SK-N-SH treated with all-trans-retinoic acid at 6 μM for 48 hours (cell line): Measurements from ENCODE around the gene C20orf144.

Source experiments
- ATAC-seq: fragments of 200-7000 bp; cut with Tn5 transposase; 3 replicates; pipeline ENCODE4 v1.9.1; 2020; ENCODE audit warnings: mild to moderate bottlenecking, moderate library complexity
- ARNTL ChIP-seq: fragments of 450-650 bp; formaldehyde crosslinking; IDR thresholded peaks from 2 replicates; pipeline ENCODE4 v1.5.0; 2020; ENCODE audit warnings: low read depth, mild to moderate bottlenecking, moderate library complexity, borderline replicate concordance
- BACH2 ChIP-seq: fragments of 250-450 bp; sonication (Bioruptor Pico); IDR thresholded peaks from 2 replicates; pipeline ENCODE4 v1.9.0; 2021; ENCODE audit warnings: mild to moderate bottlenecking, borderline replicate concordance
- CREB5 ChIP-seq: fragments of 250-450 bp; sonication (Bioruptor Pico); IDR thresholded peaks from 2 replicates; pipeline ENCODE4 v1.5.1; 2020; ENCODE audit warnings: low read depth, mild to moderate bottlenecking, moderate library complexity
- CSDC2 ChIP-seq: fragments of 250-450 bp; sonication (Bioruptor Pico); IDR thresholded peaks from 2 replicates; pipeline ENCODE4 v1.5.0; 2020; ENCODE audit warnings: mild to moderate bottlenecking, moderate library complexity
- ESRRG ChIP-seq: fragments of 250-450 bp; sonication (Bioruptor Pico); IDR thresholded peaks from 2 replicates; pipeline ENCODE4 v1.6.1; 2021; ENCODE audit warnings: mild to moderate bottlenecking
- GLIS3 ChIP-seq: fragments of 250-450 bp; sonication (Bioruptor Pico); IDR thresholded peaks from 2 replicates; pipeline ENCODE4 v1.5.0; 2020; ENCODE audit warnings: mild to moderate bottlenecking, moderate library complexity
- OSR1 ChIP-seq: fragments of 250-450 bp; sonication (Bioruptor Pico); IDR thresholded peaks from 2 replicates; pipeline ENCODE4 v1.8.0; 2022; ENCODE audit warnings: moderate library complexity, mild to moderate bottlenecking, inconsistent platforms
- POU6F1 ChIP-seq: fragments of 250-450 bp; sonication (Bioruptor Pico); IDR thresholded peaks from 2 replicates; pipeline ENCODE4 v1.8.0; 2021; ENCODE audit warnings: low read depth, mild to moderate bottlenecking, moderate library complexity, borderline replicate concordance
- PPARA ChIP-seq: fragments of 250-450 bp; sonication (Bioruptor Pico); IDR thresholded peaks from 2 replicates; pipeline ENCODE4 v1.5.0; 2020; ENCODE audit warnings: mild to moderate bottlenecking, borderline replicate concordance
- RARB ChIP-seq: fragments of 250-450 bp; sonication (Bioruptor Pico); IDR thresholded peaks from 2 replicates; pipeline ENCODE4 v1.8.0; 2021; ENCODE audit warnings: mild to moderate bottlenecking, moderate library complexity
- SNAI2 ChIP-seq: fragments of 250-450 bp; sonication (Bioruptor Pico); IDR thresholded peaks from 2 replicates; pipeline ENCODE4 v1.5.0; 2020; ENCODE audit warnings: mild to moderate bottlenecking, moderate library complexity
- TCF4 ChIP-seq: fragments of 250-450 bp; sonication (Bioruptor Pico); IDR thresholded peaks from 2 replicates; pipeline ENCODE4 v1.8.0; 2021; ENCODE audit warnings: mild to moderate bottlenecking, moderate library complexity, borderline replicate concordance
- TSHZ2 ChIP-seq: fragments of 250-450 bp; sonication (Bioruptor Pico); IDR thresholded peaks from 2 replicates; pipeline ENCODE4 v1.5.0; 2020; ENCODE audit warnings: mild to moderate bottlenecking, moderate library complexity
- ZC3H10 ChIP-seq: fragments of 250-450 bp; sonication (Bioruptor Pico); IDR thresholded peaks from 2 replicates; pipeline ENCODE4 v1.5.1; 2021; ENCODE audit warnings: mild to moderate bottlenecking, moderate library complexity
- ZFP3 ChIP-seq: fragments of 250-450 bp; sonication (Bioruptor Pico); IDR thresholded peaks from 2 replicates; pipeline ENCODE4 v1.5.0; 2020; ENCODE audit warnings: mild to moderate bottlenecking, moderate library complexity
- ZNF565 ChIP-seq: fragments of 450-650 bp; formaldehyde crosslinking; conservative IDR thresholded peaks from 2 replicates; pipeline ENCODE4 v1.5.0; 2020; ENCODE audit warnings: low read depth, mild to moderate bottlenecking, moderate library complexity
- ZNF70 ChIP-seq: fragments of 450-650 bp; formaldehyde crosslinking; IDR thresholded peaks from 2 replicates; pipeline ENCODE4 v1.5.0; 2020; ENCODE audit warnings: mild to moderate bottlenecking, moderate library complexity
- ZNF8 ChIP-seq: fragments of 450-650 bp; formaldehyde crosslinking; IDR thresholded peaks from 2 replicates; pipeline ENCODE4 v1.5.0; 2020; ENCODE audit warnings: mild to moderate bottlenecking, moderate library complexity
- TF ChIP-seq, protein P1 (sequence below): fragments of 250-450 bp; sonication (Bioruptor Pico); IDR thresholded peaks from 2 replicates; pipeline ENCODE4 v1.5.1; 2021; ENCODE audit warnings: mild to moderate bottlenecking, moderate library complexity

The C20orf144 gene

GRCh38 chr20:33659341-33660034 lies 2.6 kb upstream of the C20orf144 start:
- ATAC-seq, result no peak

GRCh38 chr20:33660035-33660684 lies 2.0 kb upstream of the C20orf144 start:
- TF ChIP-seq TSHZ2 (CRISPR knock-in tag), result no peak
- TF ChIP-seq PPARA (CRISPR knock-in tag), result no peak
- no peak for TF ChIP-seq BACH2
- no peak for TF ChIP-seq CREB5 (CRISPR knock-in tag)
- no peak for TF ChIP-seq TCF4 (CRISPR knock-in tag)
- TF ChIP-seq SNAI2 (CRISPR knock-in tag), result no peak
- no peak for TF ChIP-seq ZNF70 (CRISPR knock-in tag)
- no peak for TF ChIP-seq ZC3H10 (CRISPR knock-in tag)
- TF ChIP-seq ZNF8 (CRISPR knock-in tag), result no peak
- TF ChIP-seq RARB (CRISPR knock-in tag), result no peak
- no peak for TF ChIP-seq GLIS3 (CRISPR knock-in tag)
- TF ChIP-seq POU6F1 (CRISPR knock-in tag), result no peak
- TF ChIP-seq ZNF565, result no peak
- no peak for TF ChIP-seq ARNTL (CRISPR knock-in tag)

More at GRCh38 chr20:33659341-33660034, 2.6 kb upstream of the C20orf144 start:
- TF ChIP-seq ZC3H10 (CRISPR knock-in tag) (no peak), SNAI2 (CRISPR knock-in tag) (no peak), ZNF70 (CRISPR knock-in tag) (no peak), ESRRG (CRISPR knock-in tag) (no peak), BACH2 (no peak), POU6F1 (CRISPR knock-in tag) (no peak), OSR1 (no peak), TCF4 (CRISPR knock-in tag) (no peak), ZFP3 (CRISPR knock-in tag) (no peak), CREB5 (CRISPR knock-in tag) (no peak), RARB (CRISPR knock-in tag) (no peak), GLIS3 (CRISPR knock-in tag) (no peak), CSDC2 (CRISPR knock-in tag) (no peak)
- TF ChIP-seq, protein P1, sequence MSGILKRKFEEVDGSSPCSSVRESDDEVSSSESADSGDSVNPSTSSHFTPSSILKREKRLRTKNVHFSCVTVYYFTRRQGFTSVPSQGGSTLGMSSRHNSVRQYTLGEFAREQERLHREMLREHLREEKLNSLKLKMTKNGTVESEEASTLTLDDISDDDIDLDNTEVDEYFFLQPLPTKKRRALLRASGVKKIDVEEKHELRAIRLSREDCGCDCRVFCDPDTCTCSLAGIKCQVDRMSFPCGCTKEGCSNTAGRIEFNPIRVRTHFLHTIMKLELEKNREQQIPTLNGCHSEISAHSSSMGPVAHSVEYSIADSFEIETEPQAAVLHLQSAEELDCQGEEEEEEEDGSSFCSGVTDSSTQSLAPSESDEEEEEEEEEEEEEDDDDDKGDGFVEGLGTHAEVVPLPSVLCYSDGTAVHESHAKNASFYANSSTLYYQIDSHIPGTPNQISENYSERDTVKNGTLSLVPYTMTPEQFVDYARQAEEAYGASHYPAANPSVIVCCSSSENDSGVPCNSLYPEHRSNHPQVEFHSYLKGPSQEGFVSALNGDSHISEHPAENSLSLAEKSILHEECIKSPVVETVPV (CRISPR knock-in tag), result no peak

More at GRCh38 chr20:33660035-33660684, 2.0 kb upstream of the C20orf144 start:
- ATAC-seq, result no peak
